Progenitor cell of endocrine pancreas (in vitro differentiated cells): ENCODE results near the gene HID1. TPM values are rescaled to one million over a fixed set of nuclear protein-coding genes. Genes with fewer than 3 reads are reported as not detected.

Experiments
- DNase-seq: peaks from one replicate; pipeline ENCODE4 v3.0.0; 2021; ENCODE audit warnings: low spot score; ENCODE audit not compliant: unreplicated experiment
- H3K27ac Mint-ChIP-seq: 2 replicates; pipeline ENCODE4 v1.8.0; 2021; ENCODE audit warnings: mild to moderate bottlenecking, moderate library complexity, mixed read lengths
- H3K27me3 Mint-ChIP-seq: 2 replicates; pipeline ENCODE4 v1.8.0; 2021; ENCODE audit warnings: mixed read lengths
- H3K36me3 Mint-ChIP-seq: 2 replicates; pipeline ENCODE4 v1.8.0; 2022; ENCODE audit warnings: mixed read lengths; ENCODE audit not compliant: insufficient read depth
- H3K4me1 Mint-ChIP-seq: 2 replicates; pipeline ENCODE4 v1.8.0; 2021; ENCODE audit warnings: low read depth, mixed read lengths
- H3K4me3 Mint-ChIP-seq: 2 replicates; pipeline ENCODE4 v1.8.0; 2021; ENCODE audit warnings: low read depth, mild to moderate bottlenecking, moderate library complexity, mixed read lengths
- H3K9me3 Mint-ChIP-seq: 2 replicates; pipeline ENCODE4 v1.8.0; 2021; ENCODE audit warnings: low read depth, mixed read lengths
- total RNA-seq: library from RNA; stranded (reverse); gene quantifications from 2 replicates; pipeline ENCODE4 v1.2.1, GENCODE V29; 2021
- TF ChIP-seq, protein P1 (sequence below): fragments of 200-600 bp; sonication (generic); IDR thresholded peaks from one replicate; pipeline ENCODE4 v1.5.0; 2021; ENCODE audit warnings: antibody characterized with exemption, mild to moderate bottlenecking; ENCODE audit not compliant: unreplicated experiment

The HID1 gene
- total RNA-seq, 1 donor from 2014 or later: 101 TPM

DNA sequence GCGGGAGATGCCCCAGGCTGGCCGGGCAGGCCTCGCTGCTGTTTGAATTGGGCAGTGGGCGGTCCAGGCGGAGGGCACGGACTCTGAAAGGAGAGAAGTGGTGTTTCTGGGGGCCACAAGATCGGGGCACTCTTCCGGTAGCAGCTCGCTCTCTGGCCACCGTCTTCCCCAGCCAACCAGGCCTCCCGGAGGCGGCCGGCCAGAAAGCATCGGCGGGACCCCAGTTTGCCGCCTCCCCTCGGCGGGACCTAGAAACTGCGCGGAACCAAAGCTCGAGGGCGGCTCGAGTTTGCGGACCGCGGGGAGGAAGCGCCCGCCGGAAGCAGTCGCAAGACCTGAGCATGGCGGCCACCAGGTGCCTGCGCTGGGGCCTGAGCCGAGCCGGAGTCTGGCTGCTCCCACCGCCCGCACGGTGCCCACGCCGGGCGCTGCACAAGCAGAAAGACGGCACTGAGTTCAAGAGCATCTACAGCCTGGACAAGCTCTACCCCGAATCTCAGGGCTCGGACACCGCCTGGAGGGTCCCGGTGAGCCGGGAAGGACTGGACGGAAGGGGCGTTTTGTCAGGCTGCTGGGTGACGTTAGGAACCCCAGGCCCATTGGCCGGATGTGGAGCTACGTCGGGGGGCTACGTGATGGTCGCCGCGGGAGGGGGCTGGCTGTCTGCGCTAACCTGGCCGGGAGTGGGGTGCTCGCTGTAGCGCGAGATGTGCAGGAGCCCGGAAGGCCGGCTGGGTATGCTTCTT lies 40.0 kb upstream of the HID1 start, which contains the start of gene MRPL58:
TSS of gene MRPL58 (plus strand) at position 325 of the 746 bp plus-strand sequence. CDS start at position 342, 17 bp downstream.
- peak; percentile 80 for DNase-seq
- Mint-ChIP-seq H3K27ac (peak within 1 kb of the TSS; percentile 97), H3K27me3 (no peaks in the 10 kb centered on the region), H3K9me3 (no peaks in the 10 kb centered on the region), H3K4me1 (peaks cover 16% of the 10 kb centered on the region), H3K36me3 (peaks cover 7% of the 10 kb centered on the region), H3K4me3 (peak within 1 kb of the TSS; percentile 90)
- TF ChIP-seq, protein P1, sequence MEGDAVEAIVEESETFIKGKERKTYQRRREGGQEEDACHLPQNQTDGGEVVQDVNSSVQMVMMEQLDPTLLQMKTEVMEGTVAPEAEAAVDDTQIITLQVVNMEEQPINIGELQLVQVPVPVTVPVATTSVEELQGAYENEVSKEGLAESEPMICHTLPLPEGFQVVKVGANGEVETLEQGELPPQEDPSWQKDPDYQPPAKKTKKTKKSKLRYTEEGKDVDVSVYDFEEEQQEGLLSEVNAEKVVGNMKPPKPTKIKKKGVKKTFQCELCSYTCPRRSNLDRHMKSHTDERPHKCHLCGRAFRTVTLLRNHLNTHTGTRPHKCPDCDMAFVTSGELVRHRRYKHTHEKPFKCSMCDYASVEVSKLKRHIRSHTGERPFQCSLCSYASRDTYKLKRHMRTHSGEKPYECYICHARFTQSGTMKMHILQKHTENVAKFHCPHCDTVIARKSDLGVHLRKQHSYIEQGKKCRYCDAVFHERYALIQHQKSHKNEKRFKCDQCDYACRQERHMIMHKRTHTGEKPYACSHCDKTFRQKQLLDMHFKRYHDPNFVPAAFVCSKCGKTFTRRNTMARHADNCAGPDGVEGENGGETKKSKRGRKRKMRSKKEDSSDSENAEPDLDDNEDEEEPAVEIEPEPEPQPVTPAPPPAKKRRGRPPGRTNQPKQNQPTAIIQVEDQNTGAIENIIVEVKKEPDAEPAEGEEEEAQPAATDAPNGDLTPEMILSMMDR: peak; percentile 59

DNA sequence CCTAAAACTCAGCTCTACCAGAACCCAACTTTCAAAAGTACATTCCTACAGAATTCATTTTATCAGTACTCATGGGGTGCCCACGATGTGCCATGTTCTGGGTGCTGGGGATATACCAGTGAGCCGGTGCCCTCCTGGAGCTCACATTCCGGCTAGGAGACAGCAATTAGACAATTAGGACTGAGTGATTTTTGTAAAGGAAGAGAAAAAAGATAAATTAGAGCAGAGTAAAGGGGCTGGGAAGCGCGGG lies 39.5 kb upstream of the HID1 start:
- Mint-ChIP-seq H3K9me3 (no peaks in the 10 kb centered on the region), H3K36me3 (peaks cover 7% of the 10 kb centered on the region), H3K4me1 (peaks cover 16% of the 10 kb centered on the region), H3K27ac (peak overlapping the region; percentile 97), H3K4me3 (peak overlapping the region; percentile 90), H3K27me3 (no peaks in the 10 kb centered on the region)
- DNase-seq: no peak
- TF ChIP-seq, protein P1: no peak

GRCh38 chr17:75011401-75012095 lies 39.0 kb upstream of the HID1 start:
- DNase-seq: no peak
- H3K36me3 Mint-ChIP-seq: peaks cover 6% of the 10 kb centered on the region
- TF ChIP-seq, protein P1: no peak
- peak overlapping the region; percentile 90 for H3K4me3 Mint-ChIP-seq
- no peaks in the 10 kb centered on the region for H3K27me3 Mint-ChIP-seq
- peaks cover 16% of the 10 kb centered on the region for H3K4me1 Mint-ChIP-seq
- H3K9me3 Mint-ChIP-seq: no peaks in the 10 kb centered on the region
- H3K27ac Mint-ChIP-seq: peak overlapping the region; percentile 97

DNA sequence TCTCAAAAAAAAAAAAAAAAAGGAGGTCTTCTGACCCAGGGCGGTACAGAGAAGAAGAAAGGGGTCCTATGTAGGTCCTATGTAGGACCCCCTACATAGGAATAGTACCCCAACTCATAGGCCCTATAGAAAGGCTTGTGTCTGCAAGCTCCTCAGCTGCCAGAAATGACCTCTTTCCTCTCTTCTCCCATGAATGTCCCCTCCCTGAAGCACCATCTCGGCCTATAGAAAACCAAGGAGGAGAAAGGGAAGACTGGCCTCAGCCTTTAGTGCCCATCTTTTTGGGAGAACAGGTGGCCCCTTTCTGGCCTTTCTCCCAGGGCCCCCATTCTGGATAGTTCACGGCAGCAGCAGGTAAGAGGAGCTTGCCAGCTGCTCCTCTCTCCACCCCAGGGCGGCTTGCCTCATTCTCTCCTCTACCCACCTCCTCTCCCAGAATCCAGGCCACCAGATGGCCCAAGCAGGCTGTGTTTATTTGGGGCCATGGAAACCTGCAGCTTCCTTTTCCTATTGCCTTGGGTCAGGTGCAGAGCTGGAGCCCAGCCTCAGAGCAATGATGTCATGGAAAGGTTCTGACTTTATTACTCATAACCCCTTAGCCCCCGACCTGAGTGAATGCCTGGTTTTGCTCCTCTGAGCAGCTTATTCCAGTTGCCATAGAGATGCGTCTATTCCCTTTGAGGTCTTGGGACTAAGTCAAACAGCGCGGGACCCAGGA lies 38.3 kb upstream of the HID1 start:
- no peaks in the 10 kb centered on the region for H3K27me3 Mint-ChIP-seq
- peak overlapping the region; percentile 55 for H3K4me3 Mint-ChIP-seq
- TF ChIP-seq, protein P1: no peak
- DNase-seq: no peak
- H3K4me1 Mint-ChIP-seq: peaks cover 16% of the 10 kb centered on the region
- peaks cover 5% of the 10 kb centered on the region for H3K36me3 Mint-ChIP-seq
- H3K9me3 Mint-ChIP-seq: no peaks in the 10 kb centered on the region
- peak overlapping the region; percentile 47 for H3K27ac Mint-ChIP-seq

DNA sequence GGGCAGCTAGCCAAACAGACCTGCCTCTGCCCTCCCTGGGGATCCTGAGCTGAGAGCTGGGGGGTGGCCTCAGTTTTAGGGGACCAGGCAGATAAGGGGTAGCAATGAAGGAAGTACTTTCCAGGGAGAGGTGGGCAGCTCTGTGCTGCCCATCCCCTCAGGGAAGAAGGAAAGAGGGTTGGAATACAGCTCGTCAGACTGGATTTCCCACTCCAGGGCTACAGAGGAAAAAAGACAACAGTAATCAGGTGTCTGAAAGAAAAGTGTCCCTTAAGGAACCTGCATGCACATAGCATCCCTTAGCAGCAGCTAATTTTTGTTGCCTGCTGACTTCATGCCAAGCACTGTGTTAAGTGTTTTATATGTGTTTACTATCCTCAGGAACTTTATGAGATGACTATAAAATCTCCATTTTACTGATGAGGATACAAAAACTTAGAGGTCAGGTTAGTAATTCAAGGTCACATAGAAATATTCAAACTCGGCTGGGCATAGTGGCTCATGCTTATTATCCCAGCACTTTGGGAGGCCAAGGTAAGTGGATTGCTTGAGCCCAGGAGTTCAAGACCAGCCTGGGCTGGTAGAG lies 36.7 kb upstream of the HID1 start:
- H3K4me1 Mint-ChIP-seq: peaks cover 16% of the 10 kb centered on the region
- DNase-seq: no peak
- H3K27me3 Mint-ChIP-seq: no peaks in the 10 kb centered on the region
- TF ChIP-seq, protein P1: no peak
- no peaks in the 10 kb centered on the region for H3K9me3 Mint-ChIP-seq
- peaks cover 9% of the 10 kb centered on the region for H3K36me3 Mint-ChIP-seq
- H3K4me3 Mint-ChIP-seq: no peak overlapping the region
- H3K27ac Mint-ChIP-seq: peak overlapping the region; percentile 71
